GM23338 (cell line): ENCODE measurements around the gene GNAS. TPM values are rescaled to one million over a fixed set of nuclear protein-coding genes. Genes with fewer than 3 reads are reported as not detected.

Source experiments
- CREB1 ChIP-seq: fragments of 250-450 bp; sonication (Bioruptor Pico); IDR thresholded peaks from 2 replicates; pipeline ENCODE4 v1.5.0; 2020; ENCODE audit warnings: low read depth, mild to moderate bottlenecking, moderate library complexity
- EZH2 ChIP-seq: fragments of 200-600 bp; sonication (generic); IDR thresholded peaks from one replicate; pipeline ENCODE4 v1.8.0; 2017; ENCODE audit warnings: antibody characterized with exemption, mild to moderate bottlenecking, low read depth; ENCODE audit not compliant: unreplicated experiment
- EZH2phosphoT487 ChIP-seq: fragments of 200-600 bp; sonication (generic); IDR thresholded peaks from one replicate; pipeline ENCODE4 v1.8.1; 2018; ENCODE audit warnings: antibody characterized with exemption; ENCODE audit not compliant: unreplicated experiment
- JUNB ChIP-seq: IDR thresholded peaks from one replicate; pipeline ENCODE4 v1.6.1; 2016; ENCODE audit warnings: antibody characterized with exemption; ENCODE audit not compliant: unreplicated experiment
- NANOG ChIP-seq: IDR thresholded peaks from 2 replicates; pipeline ENCODE4 v1.6.1; 2016; ENCODE audit warnings: antibody characterized with exemption, borderline replicate concordance
- POLR2AphosphoS5 ChIP-seq: IDR thresholded peaks from 2 replicates; pipeline ENCODE4 v1.6.1; 2016; ENCODE audit warnings: antibody characterized with exemption, low read depth
- REST ChIP-seq: IDR thresholded peaks from one replicate; pipeline ENCODE4 v1.6.1; 2018; ENCODE audit warnings: antibody characterized with exemption; ENCODE audit not compliant: unreplicated experiment
- STAT1 ChIP-seq: IDR thresholded peaks from one replicate; pipeline ENCODE4 v1.6.1; 2016; ENCODE audit warnings: antibody characterized with exemption; ENCODE audit not compliant: unreplicated experiment
- ZNF114 ChIP-seq: fragments of 250-450 bp; sonication (Bioruptor Pico); IDR thresholded peaks from 2 replicates; pipeline ENCODE4 v1.5.0; 2020; ENCODE audit warnings: mild to moderate bottlenecking, moderate library complexity
- ZNF331 ChIP-seq: fragments of 250-450 bp; sonication (Bioruptor Pico); IDR thresholded peaks from 2 replicates; pipeline ENCODE4 v1.5.0; 2020; ENCODE audit warnings: low read depth, mild to moderate bottlenecking, moderate library complexity
- ZNF462 ChIP-seq: fragments of 250-450 bp; sonication (Bioruptor Pico); IDR thresholded peaks from 2 replicates; pipeline ENCODE4 v1.5.0; 2020; ENCODE audit warnings: mild to moderate bottlenecking, moderate library complexity
- polyA plus RNA-seq: library from polyadenylated mRNA; unstranded; fragments of >200 nt; fragmentation: Nextera tagmentation; extraction: Ambion mirVana; gene quantifications from 2 replicates; pipeline ENCODE4 v1.2.1, GENCODE V29; 2016
- total RNA-seq: library from RNA; depleted of rRNA; stranded (reverse); fragments of >200 nt; shearing (Covaris generic); gene quantifications from 2 replicates; pipeline ENCODE4 v1.2.3, GENCODE V29; 2014
- TF ChIP-seq, protein P1 (sequence below), 2 experiments: fragments of 200-600 bp in 1 of 2; sonication (generic) in 1 of 2; conservative IDR thresholded peaks; 2 replicates each; pipeline versions ENCODE4 v1.5.1 to v1.6.1; 2016 to 2017; ENCODE audit warnings: antibody characterized with exemption in 2 of 2, low read depth in 2 of 2, mild to moderate bottlenecking in 2 of 2, moderate library complexity in 1 of 2

GNAS gene
- total and polyA plus RNA-seq, 2 experiments from 2014 or later = 917 to 1,042 TPM

GRCh38 chr20:58938541-58938940, 86.0 kb downstream of the GNAS start (continued):
- TF ChIP-seq ZNF462 (CRISPR knock-in tag) = no peak
- TF ChIP-seq CREB1 (CRISPR knock-in tag) = no peak
- no peak for TF ChIP-seq POLR2AphosphoS5
- TF ChIP-seq REST = no peak
- TF ChIP-seq, protein P1, sequence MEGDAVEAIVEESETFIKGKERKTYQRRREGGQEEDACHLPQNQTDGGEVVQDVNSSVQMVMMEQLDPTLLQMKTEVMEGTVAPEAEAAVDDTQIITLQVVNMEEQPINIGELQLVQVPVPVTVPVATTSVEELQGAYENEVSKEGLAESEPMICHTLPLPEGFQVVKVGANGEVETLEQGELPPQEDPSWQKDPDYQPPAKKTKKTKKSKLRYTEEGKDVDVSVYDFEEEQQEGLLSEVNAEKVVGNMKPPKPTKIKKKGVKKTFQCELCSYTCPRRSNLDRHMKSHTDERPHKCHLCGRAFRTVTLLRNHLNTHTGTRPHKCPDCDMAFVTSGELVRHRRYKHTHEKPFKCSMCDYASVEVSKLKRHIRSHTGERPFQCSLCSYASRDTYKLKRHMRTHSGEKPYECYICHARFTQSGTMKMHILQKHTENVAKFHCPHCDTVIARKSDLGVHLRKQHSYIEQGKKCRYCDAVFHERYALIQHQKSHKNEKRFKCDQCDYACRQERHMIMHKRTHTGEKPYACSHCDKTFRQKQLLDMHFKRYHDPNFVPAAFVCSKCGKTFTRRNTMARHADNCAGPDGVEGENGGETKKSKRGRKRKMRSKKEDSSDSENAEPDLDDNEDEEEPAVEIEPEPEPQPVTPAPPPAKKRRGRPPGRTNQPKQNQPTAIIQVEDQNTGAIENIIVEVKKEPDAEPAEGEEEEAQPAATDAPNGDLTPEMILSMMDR (conservative IDR thresholded peaks at IDR 0.05; ENCODE audit: low read depth in 2 of 2) = no peak
- no peak for TF ChIP-seq NANOG
- TF ChIP-seq STAT1 = no peak
- no peak for TF ChIP-seq EZH2phosphoT487
- no peak for TF ChIP-seq ZNF331
- TF ChIP-seq JUNB = no peak
- no peak for TF ChIP-seq ZNF114 (CRISPR knock-in tag)
- no peak for TF ChIP-seq EZH2
